Fibroblast of skin of left quadriceps (primary cell): ENCODE measurements around the gene SMAD3.
"Not testable (repeated sequence)": the region's sequence is repeated elsewhere in the genome, so short reads cannot be mapped to it uniquely, and the experiment has no call there.

Source experiments
- DNase-seq, 2 experiments: peaks; one replicate each; pipeline ENCODE4 v3.0.0-alpha.2; 2013; ENCODE audit warnings: low read depth in 2 of 2

The SMAD3 gene

DNA sequence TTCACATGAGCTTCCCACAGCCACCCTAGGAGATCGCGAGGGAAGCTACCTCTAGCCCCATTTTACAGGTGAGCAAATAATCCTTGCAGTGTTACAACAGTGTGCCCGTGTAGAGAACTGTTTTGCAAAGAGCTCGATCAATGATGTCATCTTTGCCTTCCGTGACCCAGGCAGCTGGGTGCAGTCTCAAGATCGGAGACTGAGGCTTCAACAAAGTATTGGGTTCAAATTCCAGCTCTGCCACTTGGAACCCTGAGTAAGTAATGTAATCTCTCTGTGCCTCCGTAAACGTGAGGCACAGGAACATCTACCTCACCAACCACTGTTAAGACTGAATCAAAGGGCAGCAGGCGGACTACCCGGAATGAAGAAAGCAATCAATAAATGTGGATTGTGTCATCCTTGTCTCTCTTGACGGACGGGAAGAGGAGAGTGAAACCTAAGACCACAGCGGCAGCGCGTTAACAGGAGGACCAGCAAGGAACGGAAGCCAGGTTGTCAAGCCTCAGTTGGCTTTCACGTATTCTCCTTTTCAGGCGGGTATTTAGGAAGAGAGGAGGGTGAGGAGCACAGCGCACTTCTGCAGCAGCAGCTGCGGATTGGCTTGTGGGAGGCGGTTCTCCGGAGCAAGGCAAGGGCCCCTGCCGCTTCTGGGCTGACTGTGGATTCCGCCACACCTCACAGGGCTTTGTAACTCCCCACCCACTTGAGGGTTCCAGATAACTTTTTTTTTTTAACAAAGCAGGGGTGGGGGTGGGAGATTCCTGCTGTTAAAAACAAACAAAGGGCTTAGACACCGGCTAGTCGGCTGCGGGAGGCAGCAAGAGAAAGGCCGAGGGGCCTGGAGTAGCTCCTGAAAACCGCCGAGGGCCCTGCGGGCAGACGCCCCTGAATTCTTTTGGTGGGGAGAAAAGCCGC, 1.5 kb upstream of the SMAD3 start:
- DNase-seq, result no peak

- DNase-seq, result no peak
Observed at GRCh38 chr15:67064607-67065530, 533 bp upstream of the SMAD3 start.

DNA sequence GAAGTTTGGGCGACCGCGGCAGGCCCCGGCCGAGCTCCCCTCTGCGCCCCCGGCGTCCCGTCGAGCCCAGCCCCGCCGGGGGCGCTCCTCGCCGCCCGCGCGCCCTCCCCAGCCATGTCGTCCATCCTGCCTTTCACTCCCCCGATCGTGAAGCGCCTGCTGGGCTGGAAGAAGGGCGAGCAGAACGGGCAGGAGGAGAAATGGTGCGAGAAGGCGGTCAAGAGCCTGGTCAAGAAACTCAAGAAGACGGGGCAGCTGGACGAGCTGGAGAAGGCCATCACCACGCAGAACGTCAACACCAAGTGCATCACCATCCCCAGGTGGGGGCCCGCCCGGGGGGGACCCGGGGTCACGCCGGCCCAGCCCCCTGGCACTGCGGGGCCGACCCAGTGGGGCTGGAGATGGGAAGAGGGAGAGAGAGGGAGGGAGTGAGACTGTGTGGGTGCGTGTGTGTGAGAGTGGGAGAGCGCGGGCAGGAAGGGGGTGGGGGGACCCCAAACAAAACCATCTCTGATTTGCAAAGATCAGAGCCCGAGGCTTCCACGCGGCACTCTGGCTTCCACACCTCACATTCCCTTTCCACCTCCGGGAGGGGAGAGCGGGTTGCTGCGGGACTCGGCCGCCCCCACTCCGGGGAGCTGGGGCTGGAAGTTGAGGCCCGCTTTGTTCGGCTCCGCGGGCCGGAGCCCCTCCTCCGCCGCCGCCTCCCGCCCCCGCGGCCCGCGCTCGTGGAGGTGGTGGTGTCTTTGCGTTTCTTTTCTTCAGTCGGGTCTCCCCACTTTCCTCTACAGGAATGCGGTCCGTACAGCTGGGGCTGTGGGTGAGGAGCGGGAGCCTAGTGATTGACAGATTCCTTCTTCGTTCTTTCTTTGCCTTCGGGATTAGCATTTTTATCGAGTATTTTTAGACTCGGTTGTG, 898 bp downstream of the SMAD3 start:
- no peak for DNase-seq

- no peak for DNase-seq
Observed at GRCh38 chr15:67066959-67067853, 1.8 kb downstream of the SMAD3 start.

DNA sequence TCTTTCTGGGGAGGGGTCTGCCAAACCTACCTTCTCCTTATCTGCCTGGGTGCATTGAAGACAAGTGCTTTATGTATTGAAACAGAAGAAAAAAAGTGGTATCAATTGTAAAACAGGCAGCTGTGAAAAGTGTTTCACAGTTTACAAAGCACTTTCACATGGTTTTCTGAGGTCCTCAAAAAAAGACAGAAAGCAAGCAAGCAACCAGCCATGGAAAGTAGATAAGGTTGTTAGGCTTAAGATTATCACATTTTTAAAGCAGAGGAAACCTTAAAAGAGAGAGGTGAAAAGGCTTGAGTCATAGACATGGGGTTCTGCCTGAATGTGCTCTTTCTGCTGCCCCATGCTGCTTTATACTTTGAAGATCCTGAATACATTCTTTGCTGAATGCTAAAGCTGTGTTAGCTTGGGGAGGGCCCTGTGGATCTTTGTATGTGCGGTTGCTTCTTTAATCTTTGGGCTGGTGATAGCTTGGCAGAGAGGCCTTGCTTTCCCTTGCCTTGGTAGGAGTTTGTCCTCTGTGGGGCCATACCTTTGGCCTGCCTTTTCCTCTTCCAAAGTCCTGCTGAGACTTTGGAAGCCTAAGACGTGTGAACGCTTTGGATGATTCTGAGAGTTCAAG, 2.6 kb downstream of the SMAD3 start:
- no peak for DNase-seq

DNA sequence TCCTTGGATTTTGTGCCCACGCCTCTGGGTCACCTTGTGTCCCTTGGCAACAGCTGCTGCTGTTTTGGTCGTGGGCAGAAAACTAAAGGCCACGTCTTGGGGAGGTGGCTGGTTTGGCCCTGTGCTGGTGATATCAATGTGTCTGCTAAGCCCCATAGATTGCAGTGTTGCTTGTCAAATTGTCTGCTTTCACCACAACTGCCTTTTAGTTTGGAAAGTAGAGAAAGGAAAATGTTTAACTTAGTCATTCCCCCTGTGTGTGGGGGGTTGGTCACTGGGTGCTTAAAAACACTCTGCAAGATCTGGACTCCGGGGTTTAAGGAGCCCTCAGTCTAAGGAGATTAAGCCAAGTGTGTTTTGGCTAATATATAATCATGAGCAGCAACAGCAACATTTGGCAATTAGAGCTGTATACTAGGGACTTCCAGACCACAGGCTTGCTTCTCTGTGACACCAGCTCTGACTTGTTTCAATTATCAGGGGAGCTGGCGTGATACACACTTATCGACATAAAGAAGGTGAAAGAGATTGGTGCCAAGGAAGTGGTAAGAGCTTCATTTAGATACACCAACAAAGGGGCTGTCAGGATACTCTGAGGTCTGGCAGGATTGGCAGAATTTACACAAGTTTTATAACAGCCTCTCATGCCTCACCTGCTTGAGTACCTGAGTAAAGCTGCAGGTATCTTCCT, 3.5 kb downstream of the SMAD3 start:
- DNase-seq, result no peak

GRCh38 chr15:67070150-67070549, 4.7 kb downstream of the SMAD3 start:
- no peak for DNase-seq

DNA sequence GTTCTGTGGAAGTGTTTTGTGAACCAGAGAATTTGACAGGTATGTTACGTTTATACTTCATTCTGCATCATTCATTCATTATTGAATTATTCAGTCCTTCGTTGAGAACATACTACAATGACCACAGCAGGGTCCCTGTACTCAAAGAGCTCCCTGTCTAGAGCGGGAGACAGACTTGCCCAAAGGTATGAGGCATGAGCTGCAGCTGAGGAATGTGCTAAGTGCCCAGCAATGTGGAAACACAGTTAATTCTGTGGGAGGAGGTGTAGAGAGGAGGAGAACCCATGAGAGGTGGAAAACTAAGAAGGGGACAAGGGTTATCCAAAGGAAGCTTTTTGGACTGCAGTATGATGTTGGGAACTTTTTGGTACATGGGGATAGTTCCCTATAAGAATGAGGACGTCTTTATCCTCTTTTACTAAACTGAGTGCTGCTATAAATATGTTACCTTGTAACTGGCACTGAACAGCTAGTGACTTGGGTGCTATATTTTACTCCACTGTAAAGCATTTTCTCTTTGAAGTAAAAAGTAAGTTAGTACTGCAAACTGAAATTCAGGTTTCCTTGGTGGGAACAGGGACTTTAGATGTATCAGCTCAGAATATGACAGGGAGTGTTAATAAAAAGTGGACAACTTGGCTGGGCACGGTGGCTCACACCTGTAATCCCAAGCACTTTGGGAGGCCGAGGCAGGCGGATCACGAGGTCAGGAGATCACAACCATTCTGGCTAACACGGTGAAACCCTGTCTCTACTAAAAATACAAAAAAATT, 5.7 kb downstream of the SMAD3 start:
- DNase-seq, result no peak

DNA sequence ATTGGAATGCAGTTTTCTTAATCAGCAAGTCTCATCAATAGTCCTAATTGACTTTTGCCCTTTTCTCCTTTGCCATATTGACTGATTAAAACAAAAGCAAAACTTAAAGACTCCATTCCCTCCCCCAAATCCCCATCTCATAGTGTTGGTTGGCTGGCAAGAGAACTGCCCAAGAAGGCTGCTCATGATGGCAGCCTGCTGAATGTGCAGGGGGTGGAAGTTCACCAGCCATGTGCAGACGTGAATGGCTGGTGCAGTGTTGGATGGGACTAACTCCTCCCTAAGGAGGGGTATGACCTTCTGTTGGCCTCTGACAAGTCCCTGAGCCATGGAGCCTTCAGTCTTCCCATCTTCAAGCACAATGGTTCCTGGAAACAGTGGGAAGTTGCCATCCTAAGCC, 7.0 kb downstream of the SMAD3 start:
- no peak for DNase-seq

DNA sequence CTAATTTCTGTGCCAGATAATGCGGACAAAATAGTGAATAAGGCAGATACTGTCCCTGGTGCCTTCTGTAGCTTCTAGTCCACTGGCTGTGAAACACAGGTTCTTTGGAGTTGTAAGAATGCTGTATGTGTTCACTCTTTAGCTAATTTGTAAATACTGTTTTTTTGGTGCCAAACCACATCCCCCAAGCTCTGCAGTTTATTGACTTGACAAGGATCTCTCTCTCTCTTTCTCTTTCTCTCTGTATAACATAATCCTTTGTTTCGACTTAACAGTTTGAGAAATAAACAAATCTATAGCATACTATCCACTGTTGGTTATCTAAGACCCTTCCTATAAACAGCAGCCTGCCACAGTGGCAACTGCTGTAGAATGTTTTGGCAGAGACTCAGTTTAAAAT, 7.6 kb downstream of the SMAD3 start:
- DNase-seq, result no peak

DNA sequence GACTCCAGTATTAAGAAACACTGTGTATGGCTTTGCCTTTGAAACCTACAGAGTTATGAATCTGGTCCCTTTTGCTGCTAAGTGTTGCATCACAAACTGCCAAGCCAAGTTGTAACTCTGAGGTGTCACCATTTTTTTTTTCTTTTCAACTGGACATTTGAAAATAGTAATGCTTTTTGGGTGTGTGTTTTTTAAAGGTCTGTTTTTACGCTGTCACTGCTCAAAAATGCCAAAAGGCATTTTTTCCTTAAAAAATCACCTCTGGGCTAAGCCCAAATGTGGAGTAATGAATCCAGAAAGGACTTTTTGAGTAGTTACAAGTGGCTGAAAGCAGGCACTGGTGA, 9.5 kb downstream of the SMAD3 start:
- no peak for DNase-seq

- DNase-seq, result not testable (repeated sequence)
Observed at GRCh38 chr15:67075555-67076135, 10.2 kb downstream of the SMAD3 start.

DNA sequence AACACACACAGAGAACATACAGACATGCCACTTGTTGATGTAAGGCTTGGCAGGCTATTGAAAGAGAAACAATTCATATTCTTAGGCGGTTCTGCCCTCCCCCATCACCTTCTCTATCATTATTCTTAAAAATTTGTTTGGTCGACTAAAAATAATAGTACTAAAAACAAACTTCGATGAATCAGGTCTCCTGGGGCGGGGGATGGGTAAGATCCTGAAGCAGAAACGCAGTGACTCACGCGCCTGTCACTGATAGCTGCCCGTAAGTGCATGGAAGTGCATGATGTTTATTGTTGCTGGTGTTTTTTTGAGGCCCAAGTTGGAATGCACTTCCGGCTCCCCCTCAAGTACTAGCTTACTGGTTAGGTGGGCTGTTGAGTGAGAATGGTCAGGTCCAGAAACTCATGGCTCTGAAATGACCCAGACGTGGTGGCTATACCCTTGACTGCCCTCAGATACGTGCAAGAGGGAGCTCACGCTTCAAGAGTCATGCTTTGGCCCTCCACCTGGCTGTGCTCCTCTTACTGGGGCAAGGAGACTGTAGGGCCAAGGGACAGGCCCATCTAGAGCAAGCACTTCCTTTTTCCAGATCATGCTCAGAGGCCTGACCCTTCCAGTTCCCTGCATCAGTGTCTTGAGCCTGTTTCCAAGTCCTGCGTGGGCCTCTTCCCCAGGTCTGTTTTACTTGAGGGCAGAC, 10.9 kb downstream of the SMAD3 start:
- peak in 1 of 2 experiments; percentile 37 for DNase-seq

DNA sequence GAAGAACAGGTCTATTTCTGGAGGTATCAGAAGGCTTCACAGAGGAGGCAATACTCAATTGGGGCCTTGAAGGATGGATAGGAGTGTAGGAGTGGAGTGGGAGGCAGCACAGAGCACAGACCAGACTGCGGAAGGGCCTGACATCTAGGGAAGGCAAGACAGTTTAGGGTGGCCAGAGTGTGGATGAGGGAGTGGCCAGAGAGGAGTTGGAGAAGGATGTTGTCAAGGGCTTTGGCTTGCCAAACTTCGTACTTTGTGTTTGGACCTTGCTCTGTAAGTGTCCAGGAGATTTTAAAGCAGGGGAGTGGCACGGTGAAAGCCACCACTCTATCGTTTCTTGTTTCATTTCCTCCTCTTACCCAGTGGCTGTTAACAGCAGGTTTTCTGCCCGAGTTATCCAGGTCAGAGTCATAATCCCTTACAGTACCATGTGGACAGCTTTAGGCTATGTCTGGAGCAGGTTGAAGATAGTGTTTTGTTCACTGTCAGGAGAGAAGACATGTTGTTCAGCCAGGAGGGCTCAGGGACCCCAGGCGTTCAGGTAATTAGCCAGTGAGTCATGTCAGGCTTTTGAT, 12.3 kb downstream of the SMAD3 start:
- no peak for DNase-seq

GRCh38 chr15:67079361-67079760, 14.0 kb downstream of the SMAD3 start:
- no peak for DNase-seq

GRCh38 chr15:67080118-67080899, 14.9 kb downstream of the SMAD3 start:
- DNase-seq, result peak in 1 of 2 experiments; percentile 44
